Measurements from ENCODE around the gene DLGAP4. TPM values are rescaled to one million over a fixed set of nuclear protein-coding genes. Genes with fewer than 3 reads are reported as not detected.

Gene DLGAP4
- total RNA-seq, 1 experiment from 2014 or later: 80.3 TPM

DNA sequence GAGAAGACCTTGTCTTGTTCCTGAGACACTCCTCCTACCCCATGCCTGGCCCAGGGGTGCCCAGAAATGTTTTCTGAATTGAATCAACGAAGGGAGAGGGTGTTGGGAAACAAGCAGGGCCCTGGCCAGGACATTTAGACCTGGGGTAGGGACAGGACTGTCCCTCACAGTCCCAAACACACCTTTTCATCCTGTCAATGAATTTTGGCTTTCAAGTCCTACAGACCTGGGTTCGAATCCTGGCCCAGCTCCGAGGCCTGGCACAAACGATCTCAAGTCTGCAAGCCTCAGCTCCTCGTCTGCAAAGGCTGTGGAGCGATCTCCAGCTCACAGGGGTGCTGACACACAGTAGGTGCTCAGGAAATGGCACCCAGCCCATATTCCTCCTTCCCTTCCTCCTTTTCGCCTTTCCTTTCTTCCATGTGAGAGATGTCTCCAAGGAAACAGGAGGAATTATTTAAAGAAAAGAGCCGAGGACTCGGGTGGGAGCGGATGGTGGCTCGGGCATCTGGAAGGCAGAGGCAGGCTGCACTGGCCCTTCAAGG lies 7.3 kb upstream of the DLGAP4 start:
- ChIA-PET POLR2A (no interaction called here), CTCF (interaction anchor here (0.7 kb wide), 1 partner anchor 69 kb away, joined by 3 read pairs; no protein-coding TSS in a partner anchor)
- no peaks in the 10 kb centered on the region for H3K36me3 Mint-ChIP-seq (ENCODE audit: insufficient read depth, unreplicated experiment)
- H3K4me1 Mint-ChIP-seq (ENCODE audit: insufficient read depth, unreplicated experiment): no peaks in the 10 kb centered on the region
- DNase-seq (ENCODE audit: unreplicated experiment): no peak
- H3K27me3 Mint-ChIP-seq (ENCODE audit: insufficient read depth, unreplicated experiment): peaks cover 92% of the 10 kb centered on the region
- H3K27ac Mint-ChIP-seq (ENCODE audit: low read depth, unreplicated experiment): no peak overlapping the region
- TF ChIP-seq, protein P1, sequence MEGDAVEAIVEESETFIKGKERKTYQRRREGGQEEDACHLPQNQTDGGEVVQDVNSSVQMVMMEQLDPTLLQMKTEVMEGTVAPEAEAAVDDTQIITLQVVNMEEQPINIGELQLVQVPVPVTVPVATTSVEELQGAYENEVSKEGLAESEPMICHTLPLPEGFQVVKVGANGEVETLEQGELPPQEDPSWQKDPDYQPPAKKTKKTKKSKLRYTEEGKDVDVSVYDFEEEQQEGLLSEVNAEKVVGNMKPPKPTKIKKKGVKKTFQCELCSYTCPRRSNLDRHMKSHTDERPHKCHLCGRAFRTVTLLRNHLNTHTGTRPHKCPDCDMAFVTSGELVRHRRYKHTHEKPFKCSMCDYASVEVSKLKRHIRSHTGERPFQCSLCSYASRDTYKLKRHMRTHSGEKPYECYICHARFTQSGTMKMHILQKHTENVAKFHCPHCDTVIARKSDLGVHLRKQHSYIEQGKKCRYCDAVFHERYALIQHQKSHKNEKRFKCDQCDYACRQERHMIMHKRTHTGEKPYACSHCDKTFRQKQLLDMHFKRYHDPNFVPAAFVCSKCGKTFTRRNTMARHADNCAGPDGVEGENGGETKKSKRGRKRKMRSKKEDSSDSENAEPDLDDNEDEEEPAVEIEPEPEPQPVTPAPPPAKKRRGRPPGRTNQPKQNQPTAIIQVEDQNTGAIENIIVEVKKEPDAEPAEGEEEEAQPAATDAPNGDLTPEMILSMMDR (IDR thresholded peaks at IDR 0.05; ENCODE audit: unreplicated experiment): no peak
- H3K4me3 Mint-ChIP-seq (ENCODE audit: unreplicated experiment): no peak overlapping the region
- intact Hi-C loops (cut with micrococcal nuclease): no loop called here
- no TSS peak for BruUV-seq (replicated peaks)
- H3K9me3 Mint-ChIP-seq (ENCODE audit: unreplicated experiment): no peaks in the 10 kb centered on the region

DNA sequence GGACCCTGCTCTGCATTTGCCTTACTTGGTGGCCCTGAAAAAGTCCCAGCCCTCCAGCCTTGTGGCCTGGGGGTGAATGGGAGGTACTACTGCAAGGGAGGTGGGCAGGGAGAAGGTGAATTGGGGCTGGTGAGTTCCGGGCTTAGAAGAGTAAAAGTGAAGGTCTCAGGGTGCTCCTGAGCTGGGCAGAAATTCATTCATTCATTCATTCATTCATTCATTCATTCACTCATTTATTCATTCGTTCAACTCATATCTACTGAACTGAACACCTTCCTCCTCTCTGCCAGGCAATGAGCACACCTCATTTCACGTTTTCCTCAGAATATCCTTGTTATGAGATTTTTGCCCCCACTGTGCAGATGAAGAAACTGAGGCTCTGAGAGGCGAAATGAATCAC lies 6.7 kb upstream of the DLGAP4 start:
- Mint-ChIP-seq H3K4me3 (ENCODE audit: unreplicated experiment) (no peak overlapping the region), H3K27ac (ENCODE audit: low read depth, unreplicated experiment) (no peak overlapping the region), H3K36me3 (ENCODE audit: insufficient read depth, unreplicated experiment) (no peaks in the 10 kb centered on the region), H3K27me3 (ENCODE audit: insufficient read depth, unreplicated experiment) (peaks cover 98% of the 10 kb centered on the region), H3K9me3 (ENCODE audit: unreplicated experiment) (no peaks in the 10 kb centered on the region), H3K4me1 (ENCODE audit: insufficient read depth, unreplicated experiment) (no peaks in the 10 kb centered on the region)
- POLR2A ChIA-PET: interaction anchor here (0.7 kb wide), 1 partner anchor 455 kb away, joined by 3 read pairs; no protein-coding TSS in a partner anchor
- DNase-seq (ENCODE audit: unreplicated experiment): no peak
- TF ChIP-seq, protein P1 (IDR thresholded peaks at IDR 0.05; ENCODE audit: unreplicated experiment): no peak
- intact Hi-C loops (cut with micrococcal nuclease): no loop called here
- CTCF ChIA-PET: no interaction called here
- no TSS peak for BruUV-seq (replicated peaks)

DNA sequence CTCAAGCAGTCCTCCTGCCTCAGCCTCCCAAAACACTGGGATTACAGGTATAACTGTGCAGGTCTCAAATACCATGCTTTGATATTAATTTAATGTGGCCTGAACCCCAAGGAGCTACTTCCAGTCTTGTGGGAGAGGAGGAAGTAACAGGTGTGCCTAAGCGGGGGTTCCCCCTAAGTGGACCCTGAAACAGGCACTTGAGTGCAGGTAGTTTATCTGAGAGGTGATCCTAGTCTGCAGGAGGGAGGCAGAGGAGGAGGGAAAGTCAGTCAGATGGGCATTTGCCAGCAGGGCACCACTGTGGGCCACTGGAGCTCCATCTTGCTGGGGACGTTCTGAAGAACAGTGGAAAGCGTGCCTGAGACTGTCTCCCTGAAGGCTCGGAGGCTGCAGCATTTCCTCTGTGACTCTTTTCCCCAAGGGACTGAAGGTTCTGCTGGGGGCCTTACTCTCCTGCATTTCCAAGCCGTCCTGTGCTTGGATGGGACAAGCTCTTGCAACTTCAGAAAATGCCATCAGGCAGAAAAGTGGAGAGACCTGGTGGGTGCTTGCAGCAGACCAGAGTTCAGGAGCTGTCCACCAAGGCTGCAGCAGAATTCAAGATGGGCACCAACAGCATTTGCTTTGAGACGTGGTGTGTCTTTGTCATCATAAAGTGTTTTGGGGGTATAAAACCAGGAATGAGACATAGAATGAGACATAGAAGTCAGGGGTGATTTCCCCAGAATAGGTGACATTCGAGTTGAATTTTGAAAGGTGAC lies 4.6 kb upstream of the DLGAP4 start:
- no peak overlapping the region for H3K4me3 Mint-ChIP-seq (ENCODE audit: unreplicated experiment)
- H3K4me1 Mint-ChIP-seq (ENCODE audit: insufficient read depth, unreplicated experiment): no peaks in the 10 kb centered on the region
- no TSS peak for BruUV-seq (replicated peaks)
- H3K9me3 Mint-ChIP-seq (ENCODE audit: unreplicated experiment): no peaks in the 10 kb centered on the region
- no peak for DNase-seq (ENCODE audit: unreplicated experiment)
- no peak overlapping the region for H3K27ac Mint-ChIP-seq (ENCODE audit: low read depth, unreplicated experiment)
- intact Hi-C loops (cut with micrococcal nuclease): no loop called here
- peaks cover 95% of the 10 kb centered on the region for H3K27me3 Mint-ChIP-seq (ENCODE audit: insufficient read depth, unreplicated experiment)
- H3K36me3 Mint-ChIP-seq (ENCODE audit: insufficient read depth, unreplicated experiment): no peaks in the 10 kb centered on the region
- ChIA-PET CTCF (interaction anchor here (0.5 to 1.5 kb wide), 3 partner anchors 42 to 138 kb away, joined by 3 to 4 read pairs (median 4); no protein-coding TSS in a partner anchor), POLR2A (interaction anchor here (1.1 kb wide), 1 partner anchor 107 kb away, joined by 4 read pairs; no protein-coding TSS in a partner anchor)
- TF ChIP-seq, protein P1 (IDR thresholded peaks at IDR 0.05; ENCODE audit: unreplicated experiment): no peak

DNA sequence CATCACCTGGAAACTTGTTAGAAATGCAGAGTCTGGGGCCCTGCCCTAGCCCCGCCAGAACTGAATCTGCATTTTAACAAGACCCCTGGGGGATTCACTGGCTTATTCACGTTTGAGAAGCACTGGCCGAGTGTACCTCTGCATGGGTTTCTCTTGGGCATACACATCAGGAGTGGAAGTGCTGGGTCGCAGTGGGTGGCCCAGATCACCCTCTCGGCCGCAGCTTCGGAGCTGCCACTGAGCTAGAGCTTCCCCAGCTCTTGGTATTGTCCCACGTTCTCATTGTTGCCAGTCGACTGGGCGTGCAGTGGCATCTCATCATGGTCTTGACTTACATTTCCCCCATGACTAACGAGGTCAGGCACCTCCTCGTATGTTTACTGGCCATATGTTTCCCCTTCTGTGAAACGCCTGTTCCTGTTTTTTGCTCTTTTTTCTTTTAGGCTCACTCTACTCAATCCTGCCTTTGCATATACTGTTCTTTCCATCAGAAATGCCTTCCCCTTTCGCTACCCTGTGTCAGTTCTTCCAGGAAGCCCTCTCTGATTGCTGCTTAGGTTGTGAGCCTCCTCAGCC lies 3.0 kb upstream of the DLGAP4 start:
- no peak for DNase-seq (ENCODE audit: unreplicated experiment)
- Mint-ChIP-seq H3K9me3 (ENCODE audit: unreplicated experiment) (no peaks in the 10 kb centered on the region), H3K27ac (ENCODE audit: low read depth, unreplicated experiment) (no peak overlapping the region), H3K36me3 (ENCODE audit: insufficient read depth, unreplicated experiment) (no peaks in the 10 kb centered on the region), H3K4me3 (ENCODE audit: unreplicated experiment) (no peak overlapping the region), H3K27me3 (ENCODE audit: insufficient read depth, unreplicated experiment) (peaks cover 88% of the 10 kb centered on the region), H3K4me1 (ENCODE audit: insufficient read depth, unreplicated experiment) (no peaks in the 10 kb centered on the region)
- ChIA-PET POLR2A (interaction anchor here (0.6 kb wide), 1 partner anchor 458 kb away, joined by 3 read pairs; no protein-coding TSS in a partner anchor), CTCF (no interaction called here)
- TF ChIP-seq, protein P1 (IDR thresholded peaks at IDR 0.05; ENCODE audit: unreplicated experiment): no peak
- BruUV-seq (replicated peaks): no TSS peak
- intact Hi-C loops (cut with micrococcal nuclease): no loop called here
